ENCODE data around the gene LRRC15.

The LRRC15 gene

GRCh38 chr3:194357681-194358080 lies 11.9 kb downstream of the LRRC15 start:
- DNase-seq = no peak

- no peak for DNase-seq
Measured at GRCh38 chr3:194355379-194355778, 14.2 kb downstream of the LRRC15 start.

GRCh38 chr3:194354315-194354714 lies 15.2 kb downstream of the LRRC15 start:
- DNase-seq = no peak

GRCh38 chr3:194352667-194353246 lies 16.8 kb downstream of the LRRC15 start:
- DNase-seq = no peak

- no peak for DNase-seq
Measured at GRCh38 chr3:194351952-194352536, 17.5 kb downstream of the LRRC15 start.

GRCh38 chr3:194351080-194351672 lies 18.4 kb downstream of the LRRC15 start, which contains the start of gene CPN2:
Gene CPN2, minus strand, starts transcription at chr3:194351328. Its CDS starts 8,626 bp downstream, at chr3:194342702.
- DNase-seq = no peak

GRCh38 chr3:194350726-194351071 lies 18.8 kb downstream of the LRRC15 start:
- DNase-seq = no peak

- no peak for DNase-seq
Measured at GRCh38 chr3:194348354-194348753, 21.2 kb downstream of the LRRC15 start.

- DNase-seq = no peak
Measured at GRCh38 chr3:194346621-194347020, 22.9 kb downstream of the LRRC15 start.

- DNase-seq = no peak
Measured at GRCh38 chr3:194346035-194346434, 23.5 kb downstream of the LRRC15 start.

GRCh38 chr3:194344012-194344411 lies 25.5 kb downstream of the LRRC15 start:
- DNase-seq = peak; percentile 88

- no peak for DNase-seq
Measured at GRCh38 chr3:194343561-194343893, 26.0 kb downstream of the LRRC15 start.

GRCh38 chr3:194342861-194343560 lies 26.5 kb downstream of the LRRC15 start:
- DNase-seq = no peak

- DNase-seq = no peak
Measured at GRCh38 chr3:194340757-194341400, 28.7 kb downstream of the LRRC15 start.

- no peak for DNase-seq
Measured at GRCh38 chr3:194339840-194340239, 29.7 kb downstream of the LRRC15 start.

- no peak for DNase-seq
Measured at GRCh38 chr3:194339356-194339755, 30.2 kb downstream of the LRRC15 start.

- no peak for DNase-seq
Measured at GRCh38 chr3:194337965-194338753, 31.4 kb downstream of the LRRC15 start.

- DNase-seq = no peak
Measured at GRCh38 chr3:194336601-194337355, 32.8 kb downstream of the LRRC15 start.

- DNase-seq = no peak
Measured at GRCh38 chr3:194333981-194334320, 35.6 kb downstream of the LRRC15 start.

GRCh38 chr3:194333212-194333980 lies 36.1 kb downstream of the LRRC15 start:
- DNase-seq = peak; percentile 95

- no peak for DNase-seq
Measured at GRCh38 chr3:194332858-194333211, 36.7 kb downstream of the LRRC15 start.

All from stimulated activated CD8-positive, alpha-beta memory T cell treated with anti-CD3 and anti-CD28 coated beads, Interleukin-4, amount 100 ng/mL, for 48 hours (primary cell).